Measurements from ENCODE around the gene DENND1A.

- TF ChIP-seq EZH2 (IDR thresholded peaks at IDR 0.05), result no peak
- TF ChIP-seq CTCF (IDR thresholded peaks at IDR 0.05), result no peak
Observed at GRCh38 chr9:123441769-123442168, 488.2 kb downstream of the DENND1A start.
